GM23338 (cell line): ENCODE measurements around the gene TRIM59. TPM values are rescaled to one million over a fixed set of nuclear protein-coding genes. Genes with fewer than 3 reads are reported as not detected.

ENCODE experiments used
- ATAC-seq: fragments of 200-7000 bp; cut with Tn5 transposase; 3 replicates; pipeline ENCODE4 v1.9.1; 2020
- DNase-seq: peaks from one replicate; pipeline ENCODE4 v3.0.0-alpha.2; 2015; ENCODE audit warnings: low spot score
- H2AFZ ChIP-seq: fragments of 200-600 bp; sonication (generic); 2 replicates; pipeline ENCODE4 v1.8.0; 2016; ENCODE audit warnings: antibody characterized with exemption, mild to moderate bottlenecking, moderate library complexity
- H3F3A ChIP-seq: fragments of 200-600 bp; sonication (generic); replicated peaks from 2 replicates; pipeline ENCODE4 v1.8.0; 2017; ENCODE audit warnings: antibody characterized with exemption, mixed run types, low read depth
- H3K27ac ChIP-seq: fragments of 200-600 bp; sonication (generic); 2 replicates; pipeline ENCODE4 v1.6.1; 2016; ENCODE audit warnings: low read depth
- H3K27me3 ChIP-seq: fragments of 200-600 bp; sonication (generic); 2 replicates; pipeline ENCODE4 v1.8.0; 2016; ENCODE audit warnings: mild to moderate bottlenecking, mixed run types, moderate library complexity; ENCODE audit not compliant: insufficient read depth
- H3K36me3 ChIP-seq: fragments of 200-600 bp; sonication (generic); 2 replicates; pipeline ENCODE4 v1.8.0; 2016; ENCODE audit warnings: mild to moderate bottlenecking; ENCODE audit not compliant: insufficient read depth
- H3K4me1 ChIP-seq: fragments of 200-600 bp; sonication (generic); 2 replicates; pipeline ENCODE4 v1.8.0; 2016; ENCODE audit warnings: mild to moderate bottlenecking, moderate library complexity; ENCODE audit not compliant: insufficient read depth
- H3K4me2 ChIP-seq: fragments of 200-600 bp; sonication (generic); 2 replicates; pipeline ENCODE4 v1.7.1; 2017; ENCODE audit warnings: mixed run types
- H3K4me3 ChIP-seq: fragments of 200-600 bp; sonication (generic); 2 replicates; pipeline ENCODE4 v1.6.1; 2016; ENCODE audit warnings: mixed run types
- H3K79me2 ChIP-seq: fragments of 200-600 bp; sonication (generic); replicated peaks from 2 replicates; pipeline ENCODE4 v1.8.0; 2017; ENCODE audit warnings: mild to moderate bottlenecking; ENCODE audit not compliant: insufficient read depth
- H3K9me2 ChIP-seq: fragments of 200-600 bp; sonication (generic); 2 replicates; pipeline ENCODE4 v1.8.0; 2017; ENCODE audit not compliant: insufficient read depth
- H4K20me1 ChIP-seq: fragments of 200-600 bp; sonication (generic); replicated peaks from 2 replicates; pipeline ENCODE4 v1.8.0; 2017; ENCODE audit warnings: mild to moderate bottlenecking; ENCODE audit not compliant: insufficient read depth
- H3K27ac Mint-ChIP-seq: 2 replicates; pipeline ENCODE4 v1.8.0; 2020; ENCODE audit warnings: inconsistent platforms, mild to moderate bottlenecking, moderate library complexity, mixed read lengths
- H3K27me3 Mint-ChIP-seq: 3 replicates; pipeline ENCODE4 v1.8.0; 2022; ENCODE audit warnings: low read depth, mild to moderate bottlenecking, moderate library complexity, mixed read lengths, inconsistent platforms; ENCODE audit not compliant: insufficient read depth, poor library complexity
- H3K36me3 Mint-ChIP-seq: 3 replicates; pipeline ENCODE4 v1.8.0; 2021; ENCODE audit warnings: low read depth, mild to moderate bottlenecking, inconsistent platforms, moderate library complexity, mixed read lengths
- H3K4me1 Mint-ChIP-seq: 3 replicates; pipeline ENCODE4 v1.8.0; 2020; ENCODE audit warnings: mild to moderate bottlenecking, inconsistent platforms, mixed read lengths
- H3K4me3 Mint-ChIP-seq: 3 replicates; pipeline ENCODE4 v1.8.0; 2021; ENCODE audit warnings: moderate library complexity, mild to moderate bottlenecking, inconsistent platforms, mixed read lengths
- H3K9me3 Mint-ChIP-seq: 3 replicates; pipeline ENCODE4 v1.8.0; 2020; ENCODE audit warnings: moderate library complexity, mild to moderate bottlenecking, inconsistent platforms, mixed read lengths
- CREB1 ChIP-seq: fragments of 250-450 bp; sonication (Bioruptor Pico); IDR thresholded peaks from 2 replicates; pipeline ENCODE4 v1.5.0; 2020; ENCODE audit warnings: low read depth, mild to moderate bottlenecking, moderate library complexity
- ETS1 ChIP-seq: IDR thresholded peaks from 2 replicates; pipeline ENCODE4 v1.6.1; 2016; ENCODE audit warnings: antibody characterized with exemption
- EZH2 ChIP-seq: fragments of 200-600 bp; sonication (generic); IDR thresholded peaks from one replicate; pipeline ENCODE4 v1.8.0; 2017; ENCODE audit warnings: antibody characterized with exemption, mild to moderate bottlenecking, low read depth; ENCODE audit not compliant: unreplicated experiment
- JUNB ChIP-seq: IDR thresholded peaks from one replicate; pipeline ENCODE4 v1.6.1; 2016; ENCODE audit warnings: antibody characterized with exemption; ENCODE audit not compliant: unreplicated experiment
- POLR2AphosphoS5 ChIP-seq: IDR thresholded peaks from 2 replicates; pipeline ENCODE4 v1.6.1; 2016; ENCODE audit warnings: antibody characterized with exemption, low read depth
- ZNF462 ChIP-seq: fragments of 250-450 bp; sonication (Bioruptor Pico); IDR thresholded peaks from 2 replicates; pipeline ENCODE4 v1.5.0; 2020; ENCODE audit warnings: mild to moderate bottlenecking, moderate library complexity
- polyA plus RNA-seq: library from polyadenylated mRNA; unstranded; fragments of >200 nt; fragmentation: Nextera tagmentation; extraction: Ambion mirVana; gene quantifications from 2 replicates; pipeline ENCODE4 v1.2.1, GENCODE V29; 2016
- total RNA-seq: library from RNA; depleted of rRNA; stranded (reverse); fragments of >200 nt; shearing (Covaris generic); gene quantifications from 2 replicates; pipeline ENCODE4 v1.2.3, GENCODE V29; 2014
- TF ChIP-seq, protein P1 (sequence below): IDR thresholded peaks from one replicate; pipeline ENCODE4 v1.6.1; 2018; ENCODE audit warnings: antibody characterized with exemption; ENCODE audit not compliant: unreplicated experiment
- TF ChIP-seq, protein P2 (sequence below), 2 experiments: fragments of 200-600 bp in 1 of 2; sonication (generic) in 1 of 2; conservative IDR thresholded peaks; 2 replicates each; pipeline versions ENCODE4 v1.5.1 to v1.6.1; 2016 to 2017; ENCODE audit warnings: antibody characterized with exemption in 2 of 2, low read depth in 2 of 2, mild to moderate bottlenecking in 2 of 2, moderate library complexity in 1 of 2

TRIM59 gene
- total and polyA plus RNA-seq, 2 experiments from 2014 or later = 46.2 to 98.6 TPM

GRCh38 chr3:160472344-160472743 lies 22.8 kb upstream of the TRIM59 start:
- Histone ChIP-seq H3K4me2 (no peak overlapping the region), H3K4me1 (no peaks in the 10 kb centered on the region), H4K20me1 (no peaks in the 10 kb centered on the region), H3K79me2 (no peaks in the 10 kb centered on the region), H3K4me3 (no peak overlapping the region), H3K27ac (no peak overlapping the region), H3K36me3 (no peaks in the 10 kb centered on the region; the same call in 1 of the 2 replicates), H3F3A (no peaks in the 10 kb centered on the region), H3K27me3 (no peaks in the 10 kb centered on the region), H2AFZ (no peak overlapping the region), H3K9me2 (0 out of 2 replicates have a peak, but pooled peaks cover 7% of the 10 kb centered on the region)
- Mint-ChIP-seq H3K9me3 (peaks cover 24% of the 10 kb centered on the region), H3K36me3 (peaks cover 17% of the 10 kb centered on the region), H3K4me1 (no peaks in the 10 kb centered on the region), H3K27me3 (peaks cover 8% of the 10 kb centered on the region), H3K4me3 (no peak overlapping the region), H3K27ac (no peak overlapping the region)
- DNase-seq = no peak
- TF ChIP-seq EZH2 (no peak), CREB1 (CRISPR knock-in tag) (no peak), POLR2AphosphoS5 (no peak), ETS1 (no peak), ZNF462 (no peak), JUNB (no peak)
- TF ChIP-seq, protein P1, sequence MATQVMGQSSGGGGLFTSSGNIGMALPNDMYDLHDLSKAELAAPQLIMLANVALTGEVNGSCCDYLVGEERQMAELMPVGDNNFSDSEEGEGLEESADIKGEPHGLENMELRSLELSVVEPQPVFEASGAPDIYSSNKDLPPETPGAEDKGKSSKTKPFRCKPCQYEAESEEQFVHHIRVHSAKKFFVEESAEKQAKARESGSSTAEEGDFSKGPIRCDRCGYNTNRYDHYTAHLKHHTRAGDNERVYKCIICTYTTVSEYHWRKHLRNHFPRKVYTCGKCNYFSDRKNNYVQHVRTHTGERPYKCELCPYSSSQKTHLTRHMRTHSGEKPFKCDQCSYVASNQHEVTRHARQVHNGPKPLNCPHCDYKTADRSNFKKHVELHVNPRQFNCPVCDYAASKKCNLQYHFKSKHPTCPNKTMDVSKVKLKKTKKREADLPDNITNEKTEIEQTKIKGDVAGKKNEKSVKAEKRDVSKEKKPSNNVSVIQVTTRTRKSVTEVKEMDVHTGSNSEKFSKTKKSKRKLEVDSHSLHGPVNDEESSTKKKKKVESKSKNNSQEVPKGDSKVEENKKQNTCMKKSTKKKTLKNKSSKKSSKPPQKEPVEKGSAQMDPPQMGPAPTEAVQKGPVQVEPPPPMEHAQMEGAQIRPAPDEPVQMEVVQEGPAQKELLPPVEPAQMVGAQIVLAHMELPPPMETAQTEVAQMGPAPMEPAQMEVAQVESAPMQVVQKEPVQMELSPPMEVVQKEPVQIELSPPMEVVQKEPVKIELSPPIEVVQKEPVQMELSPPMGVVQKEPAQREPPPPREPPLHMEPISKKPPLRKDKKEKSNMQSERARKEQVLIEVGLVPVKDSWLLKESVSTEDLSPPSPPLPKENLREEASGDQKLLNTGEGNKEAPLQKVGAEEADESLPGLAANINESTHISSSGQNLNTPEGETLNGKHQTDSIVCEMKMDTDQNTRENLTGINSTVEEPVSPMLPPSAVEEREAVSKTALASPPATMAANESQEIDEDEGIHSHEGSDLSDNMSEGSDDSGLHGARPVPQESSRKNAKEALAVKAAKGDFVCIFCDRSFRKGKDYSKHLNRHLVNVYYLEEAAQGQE = no peak
- TF ChIP-seq, protein P2, sequence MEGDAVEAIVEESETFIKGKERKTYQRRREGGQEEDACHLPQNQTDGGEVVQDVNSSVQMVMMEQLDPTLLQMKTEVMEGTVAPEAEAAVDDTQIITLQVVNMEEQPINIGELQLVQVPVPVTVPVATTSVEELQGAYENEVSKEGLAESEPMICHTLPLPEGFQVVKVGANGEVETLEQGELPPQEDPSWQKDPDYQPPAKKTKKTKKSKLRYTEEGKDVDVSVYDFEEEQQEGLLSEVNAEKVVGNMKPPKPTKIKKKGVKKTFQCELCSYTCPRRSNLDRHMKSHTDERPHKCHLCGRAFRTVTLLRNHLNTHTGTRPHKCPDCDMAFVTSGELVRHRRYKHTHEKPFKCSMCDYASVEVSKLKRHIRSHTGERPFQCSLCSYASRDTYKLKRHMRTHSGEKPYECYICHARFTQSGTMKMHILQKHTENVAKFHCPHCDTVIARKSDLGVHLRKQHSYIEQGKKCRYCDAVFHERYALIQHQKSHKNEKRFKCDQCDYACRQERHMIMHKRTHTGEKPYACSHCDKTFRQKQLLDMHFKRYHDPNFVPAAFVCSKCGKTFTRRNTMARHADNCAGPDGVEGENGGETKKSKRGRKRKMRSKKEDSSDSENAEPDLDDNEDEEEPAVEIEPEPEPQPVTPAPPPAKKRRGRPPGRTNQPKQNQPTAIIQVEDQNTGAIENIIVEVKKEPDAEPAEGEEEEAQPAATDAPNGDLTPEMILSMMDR (conservative IDR thresholded peaks at IDR 0.05; ENCODE audit: low read depth in 2 of 2) = no peak
- ATAC-seq = no peak
